Stimulated activated CD4-positive, alpha-beta T cell treated with anti-CD3 and anti-CD28 coated beads, Interleukin-15, amount 100 ng/mL, for 1 hour (primary cell): ENCODE measurements around the gene RASD1.

Source experiments
- DNase-seq, 2 donors: peaks; one replicate each; pipeline ENCODE4 v3.0.0-alpha.2; 2020; ENCODE audit warnings: low read depth in 1 of 2, low spot score in 1 of 2

Gene RASD1

DNA sequence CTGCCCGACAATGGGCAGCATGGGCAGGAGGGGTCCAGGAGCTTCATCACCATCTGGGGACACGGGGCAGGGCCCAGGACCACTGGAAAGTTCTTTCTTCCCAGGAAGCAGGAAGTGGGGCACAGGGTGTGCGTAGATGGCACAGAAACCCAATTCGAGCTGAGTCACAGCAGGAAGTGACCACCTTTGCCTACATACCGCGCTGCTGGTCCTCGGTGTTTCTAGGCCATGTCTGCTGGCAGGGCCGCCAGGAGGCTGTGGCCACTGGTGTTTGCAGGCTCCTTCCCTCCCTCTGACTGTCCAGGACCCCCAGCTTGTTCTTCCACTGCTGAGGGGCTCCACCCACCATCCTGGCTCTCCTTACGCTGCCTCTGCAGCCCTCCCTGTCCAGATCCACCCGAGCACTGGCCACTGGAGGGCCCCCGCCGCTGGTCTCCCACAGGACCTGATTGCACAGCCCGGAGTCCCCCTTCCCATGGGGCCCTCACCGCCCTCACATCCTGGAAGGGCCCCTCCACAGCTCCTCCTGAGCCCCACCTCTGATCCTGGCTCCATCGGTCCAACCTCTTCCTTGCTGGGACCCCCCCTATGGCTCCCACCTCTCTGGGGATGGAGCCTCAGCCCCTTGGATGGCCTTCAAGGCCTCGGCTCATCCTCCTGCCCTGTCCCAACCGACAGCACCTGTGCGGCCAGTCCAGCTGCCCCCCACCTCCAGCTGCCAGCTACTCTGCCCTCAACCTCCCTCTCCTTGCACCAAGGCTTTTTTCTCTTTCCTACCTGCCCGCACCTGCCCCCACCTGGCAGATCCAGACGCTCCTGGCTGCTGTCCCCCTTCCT, 14.5 kb upstream of the RASD1 start:
- DNase-seq = no peak

DNA sequence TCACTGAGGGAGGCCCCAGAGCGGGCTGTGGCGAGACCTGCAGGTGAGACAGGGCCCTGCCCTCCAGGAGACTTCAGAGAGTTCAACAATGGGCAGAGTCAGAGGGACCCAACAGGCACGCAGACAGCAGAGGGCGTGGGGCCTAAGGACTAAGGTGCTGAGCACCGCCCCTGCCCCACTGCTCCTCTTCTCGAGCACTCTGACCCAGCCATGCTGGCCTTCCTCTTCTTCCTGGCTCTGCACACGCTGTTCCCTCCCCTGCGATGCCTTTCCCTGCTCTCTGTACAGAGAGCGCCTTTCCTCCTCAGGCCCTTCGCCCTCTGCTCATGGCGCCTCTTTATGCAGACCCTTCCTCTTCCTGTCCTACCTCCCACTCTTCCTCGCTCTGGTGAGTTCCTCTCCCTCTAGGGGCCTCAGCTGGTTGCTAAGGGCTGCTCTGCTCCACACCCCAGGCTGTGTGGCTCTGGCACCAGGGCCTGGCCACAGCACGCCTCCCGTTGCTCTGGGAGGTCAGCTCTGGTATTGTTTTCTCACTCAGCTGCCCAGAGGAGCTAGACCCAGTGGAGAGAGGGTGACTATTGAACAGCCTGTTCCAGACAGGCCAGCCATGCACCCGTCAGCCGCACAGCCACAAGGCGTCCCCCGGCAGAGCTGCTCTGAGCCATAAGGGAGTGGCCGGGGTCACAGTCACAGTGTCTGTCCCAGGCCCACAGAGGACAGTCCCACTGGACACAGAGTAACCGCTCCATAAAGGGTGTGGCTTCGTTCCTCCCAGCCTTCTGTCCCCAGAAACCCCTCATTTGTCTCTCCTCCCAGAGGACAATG, 13.6 kb upstream of the RASD1 start:
- DNase-seq = no peak

DNA sequence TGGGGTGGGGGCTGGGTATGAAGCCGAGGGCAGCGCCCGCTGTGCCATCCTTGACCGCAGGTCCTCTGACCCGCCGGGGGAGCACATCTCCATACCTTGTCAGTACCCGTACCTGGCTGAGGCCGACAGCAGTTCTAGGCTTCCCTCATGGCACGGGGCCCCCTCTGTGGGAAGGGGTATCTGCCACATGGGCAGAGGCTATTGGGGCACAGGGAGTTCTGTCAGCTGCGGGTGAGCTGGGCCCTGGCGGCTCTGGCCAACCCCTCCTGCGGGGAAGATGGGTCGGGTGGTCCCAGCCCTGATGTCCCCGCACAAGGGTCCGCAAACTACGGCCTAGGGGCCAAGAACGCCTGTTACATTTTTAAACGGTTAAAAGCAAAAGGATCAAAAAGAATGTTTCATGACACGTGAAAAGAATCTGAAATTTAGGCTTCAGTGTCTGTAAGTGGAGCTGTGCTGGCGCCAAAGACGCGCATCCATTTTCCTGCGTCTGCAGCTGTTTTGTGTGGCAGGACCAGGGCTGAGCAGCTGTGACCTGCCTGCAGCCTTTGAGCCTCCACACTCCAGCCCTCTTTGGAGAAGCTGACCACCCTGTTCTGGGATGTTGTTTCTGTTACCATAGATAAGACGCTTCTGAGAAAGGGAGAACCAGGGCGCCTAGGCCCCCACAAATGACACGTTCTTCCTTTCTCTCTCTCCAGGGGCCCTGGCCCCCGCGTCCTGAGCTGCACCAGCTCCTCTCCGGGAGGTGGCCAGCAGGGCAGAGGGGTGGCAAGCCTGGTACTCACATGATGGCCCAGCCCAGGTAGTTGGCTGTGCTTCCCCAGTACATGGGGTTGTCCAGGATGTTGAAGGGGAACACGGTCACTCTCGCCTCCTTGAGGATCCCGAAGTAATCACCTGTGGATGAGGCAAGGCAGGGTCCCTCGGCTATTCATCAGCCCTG, 12.7 kb upstream of the RASD1 start:
- DNase-seq = no peak

DNA sequence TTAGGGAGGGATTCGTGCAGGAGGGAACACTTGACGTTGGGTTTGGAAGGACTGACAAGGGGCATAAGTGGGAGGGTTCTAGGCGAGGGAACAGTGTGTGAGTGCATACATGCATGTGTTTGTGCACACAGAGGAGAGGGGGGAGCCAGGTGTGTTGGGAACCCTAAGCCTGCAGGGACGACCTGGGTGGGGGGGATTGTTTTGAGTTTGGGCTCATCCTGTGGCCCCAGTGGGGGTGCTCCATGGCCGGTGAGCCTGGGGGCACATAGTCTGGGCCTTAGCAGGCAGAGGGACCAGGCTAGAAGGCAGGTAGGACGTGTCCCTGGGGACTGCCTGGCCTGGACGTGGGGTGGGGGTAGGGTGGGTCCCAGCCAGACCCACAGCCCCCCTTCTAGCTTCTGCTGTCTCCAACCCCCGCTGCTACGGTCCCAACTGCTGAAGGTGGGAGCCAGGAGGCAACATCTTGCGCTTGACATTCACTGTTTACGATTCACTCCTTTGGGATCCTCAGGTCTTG, 11.9 kb upstream of the RASD1 start:
- DNase-seq = no peak

DNA sequence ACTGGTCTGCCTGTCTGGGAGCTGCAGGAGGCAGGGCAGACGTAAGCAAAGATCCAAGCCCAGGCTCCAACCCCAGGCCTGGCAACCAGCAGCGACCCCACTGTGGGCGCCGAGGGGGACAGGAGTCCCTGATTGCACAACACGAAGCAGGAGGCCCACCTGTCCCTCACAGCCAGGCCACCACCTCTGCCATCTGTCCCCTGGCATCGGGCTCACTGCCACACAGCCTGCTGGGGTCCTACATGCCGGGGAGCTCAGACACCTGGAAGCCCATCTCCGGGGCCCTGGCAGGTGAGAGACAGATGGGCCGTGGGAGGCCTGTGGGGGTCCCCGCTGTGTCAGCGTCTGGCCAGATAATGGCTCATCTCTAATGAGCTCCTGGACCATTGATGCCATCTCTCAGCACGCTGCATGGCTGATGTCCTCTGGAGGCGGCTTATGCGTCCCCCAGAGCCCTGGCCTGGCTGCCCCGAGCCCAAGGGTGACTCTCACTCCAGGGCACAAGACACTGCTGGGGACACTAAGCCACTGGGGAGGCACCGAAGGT, 11.3 kb upstream of the RASD1 start:
- DNase-seq = no peak

DNA sequence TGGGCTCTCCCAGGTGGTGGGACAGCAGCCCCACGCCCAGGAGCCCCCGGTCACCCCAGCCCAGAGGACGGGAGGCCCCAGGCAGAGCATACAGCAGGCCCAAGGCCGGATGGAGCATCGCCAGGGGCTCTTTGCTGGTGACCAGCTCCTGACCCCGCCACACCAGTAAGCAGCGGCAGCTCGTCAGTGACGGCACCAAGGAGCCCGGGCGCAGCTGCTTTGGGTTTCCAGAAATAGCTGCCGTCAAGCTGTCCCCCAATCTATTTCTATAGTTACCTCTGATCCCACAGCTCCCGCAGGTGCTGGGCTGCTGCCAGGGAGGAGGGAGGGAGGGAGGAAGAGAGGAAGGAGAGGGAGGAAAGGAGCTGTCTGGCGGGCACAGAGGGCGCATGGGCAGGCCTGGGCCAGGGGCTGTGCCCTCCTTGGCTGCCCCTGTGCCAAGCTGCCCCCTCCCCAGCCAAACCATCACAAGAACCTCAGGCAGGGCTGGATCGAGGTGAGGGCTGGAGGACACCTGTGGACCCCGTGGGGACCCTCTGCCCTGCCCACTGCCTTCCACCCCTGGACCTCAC, 10.8 kb upstream of the RASD1 start:
- DNase-seq = no peak

DNA sequence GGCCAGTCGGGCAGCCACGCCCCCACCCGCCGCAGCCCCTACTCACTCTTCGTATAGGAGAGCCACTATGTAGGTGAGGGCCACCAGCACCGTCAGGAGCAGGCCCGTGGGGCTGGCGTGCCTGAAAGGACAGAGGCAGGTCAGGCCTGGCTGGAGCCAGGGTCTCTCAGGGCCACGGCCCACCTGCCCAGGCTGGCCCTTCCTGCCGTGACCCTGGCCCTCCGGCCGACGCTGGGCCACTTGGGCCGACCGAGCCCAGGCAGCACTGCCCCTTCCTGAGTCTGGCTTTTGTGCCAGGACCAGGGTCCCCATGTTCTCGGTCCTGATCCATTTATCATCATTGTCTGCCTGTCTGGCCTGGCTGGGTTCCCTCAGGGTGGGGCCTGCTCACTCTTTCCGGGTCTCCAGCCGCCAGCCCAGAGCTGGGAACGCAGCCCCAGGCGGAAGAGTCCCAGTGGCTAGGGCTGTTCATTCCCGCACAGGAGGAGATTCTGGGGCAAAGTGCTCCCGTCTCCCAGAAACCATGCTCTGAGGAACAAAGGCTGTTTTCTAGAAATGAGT, 10.1 kb upstream of the RASD1 start:
- DNase-seq = no peak

DNA sequence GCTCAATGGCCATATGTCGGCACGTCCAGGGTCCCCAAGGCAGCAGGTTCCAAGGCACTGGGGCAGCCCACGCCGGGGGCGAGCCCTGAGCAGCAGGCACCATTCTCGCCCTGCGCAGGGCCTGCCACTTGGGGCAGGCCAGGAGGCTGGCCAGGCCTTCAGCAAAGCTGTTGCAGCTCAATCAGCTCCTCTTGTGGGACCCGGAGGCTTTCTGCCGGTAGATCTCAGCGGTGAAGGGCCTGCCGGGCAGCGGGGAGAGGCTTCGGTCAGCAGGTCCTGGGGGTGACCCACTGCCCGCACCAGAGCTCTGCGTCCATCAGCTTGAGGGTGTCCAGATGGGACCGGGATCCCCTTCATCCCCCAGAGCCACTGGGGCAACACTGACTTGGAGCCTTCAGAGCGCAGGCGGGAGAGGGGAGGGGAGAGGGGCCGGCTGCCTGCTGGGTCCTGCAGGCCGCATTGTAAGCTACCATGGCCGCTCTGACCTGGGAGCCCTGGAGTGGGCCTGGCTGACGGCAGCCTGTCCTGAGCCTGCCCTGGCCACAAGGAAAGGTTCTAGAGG, 9.5 kb upstream of the RASD1 start:
- no peak for DNase-seq

DNA sequence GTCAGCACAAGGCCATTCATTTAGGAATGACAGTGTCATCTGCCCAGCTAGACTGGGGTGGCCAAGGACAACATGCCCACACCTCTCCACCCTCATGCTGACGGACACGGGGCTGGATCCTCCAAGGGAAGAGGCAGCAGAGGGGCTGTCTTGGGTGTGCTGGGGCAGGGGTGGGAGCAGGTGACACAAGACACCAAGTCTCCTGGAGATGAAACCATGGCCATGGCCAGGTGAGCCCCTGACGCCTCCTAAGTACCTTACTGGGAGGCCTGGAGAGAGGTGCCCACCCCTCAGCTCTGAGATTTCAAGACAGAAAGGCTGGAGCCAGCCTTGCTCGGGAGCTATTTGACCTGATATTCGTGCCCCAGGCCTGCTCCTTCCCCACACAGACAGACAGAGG, 9.0 kb upstream of the RASD1 start:
- DNase-seq = no peak

DNA sequence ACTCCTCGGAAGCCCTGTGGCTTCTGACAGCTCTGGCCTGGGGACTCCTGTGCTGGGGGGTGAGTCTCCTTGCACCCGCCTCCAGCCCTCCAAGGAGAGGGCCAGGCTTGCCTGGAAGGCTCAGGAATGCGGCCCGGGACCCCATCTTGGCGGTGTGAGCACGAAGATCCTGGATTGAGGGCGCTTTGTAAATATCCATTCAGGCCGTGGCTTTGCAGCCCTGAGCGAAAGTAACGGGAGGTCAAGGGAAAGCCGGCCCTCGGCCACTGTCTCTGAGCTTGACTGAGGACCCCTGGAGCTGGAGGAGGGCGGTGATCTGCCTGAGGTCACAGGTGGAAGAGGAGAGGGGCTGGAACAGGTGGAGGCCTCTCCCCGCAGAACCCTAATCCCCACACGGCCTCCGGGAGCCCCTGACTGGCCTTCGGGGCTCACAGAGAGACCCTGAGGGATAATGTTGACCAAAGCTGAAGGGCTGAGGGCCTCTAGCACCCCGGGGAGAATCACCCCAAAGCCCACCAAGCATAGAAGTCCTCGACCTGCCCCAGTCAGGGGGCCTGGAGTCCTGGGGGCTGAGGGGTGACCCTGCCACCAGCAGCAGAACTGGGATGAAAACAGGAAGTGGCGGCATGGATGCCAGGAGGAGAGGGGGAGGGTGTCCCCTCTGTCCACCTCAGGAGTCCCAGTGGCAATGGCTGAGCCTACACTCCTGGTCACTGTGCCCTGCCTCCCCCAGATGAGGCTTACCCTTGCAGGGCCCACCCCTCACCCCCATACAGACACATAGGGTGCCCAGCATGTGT, 8.3 kb upstream of the RASD1 start:
- no peak for DNase-seq

DNA sequence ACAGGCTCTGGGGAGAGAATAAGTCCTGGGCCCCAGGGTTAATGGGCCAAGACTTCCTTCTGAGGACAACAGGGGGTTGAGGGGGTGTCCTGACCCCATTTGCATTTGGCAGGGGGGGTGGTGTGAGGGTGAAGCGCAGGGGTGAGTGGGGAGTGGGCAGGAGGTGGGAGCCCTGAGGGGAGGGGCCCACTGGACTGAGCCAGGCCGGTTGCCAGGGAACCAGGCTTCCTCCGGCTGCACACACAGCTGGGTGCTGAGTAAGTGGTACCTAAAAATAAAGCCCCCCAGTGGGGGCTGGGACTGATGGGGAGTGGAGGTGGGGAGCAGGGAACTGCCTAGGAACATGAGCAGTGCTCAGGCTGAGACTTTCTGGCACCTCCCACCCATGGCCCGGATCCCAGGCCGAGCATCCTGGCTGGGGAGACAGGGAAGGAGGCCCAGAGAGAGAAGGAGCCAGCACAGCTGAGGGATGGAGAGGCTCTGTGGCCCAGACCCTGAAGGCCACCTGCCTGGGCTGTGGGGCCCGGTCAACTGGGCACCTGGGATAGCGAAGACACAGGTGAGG, 7.5 kb upstream of the RASD1 start:
- DNase-seq = no peak

DNA sequence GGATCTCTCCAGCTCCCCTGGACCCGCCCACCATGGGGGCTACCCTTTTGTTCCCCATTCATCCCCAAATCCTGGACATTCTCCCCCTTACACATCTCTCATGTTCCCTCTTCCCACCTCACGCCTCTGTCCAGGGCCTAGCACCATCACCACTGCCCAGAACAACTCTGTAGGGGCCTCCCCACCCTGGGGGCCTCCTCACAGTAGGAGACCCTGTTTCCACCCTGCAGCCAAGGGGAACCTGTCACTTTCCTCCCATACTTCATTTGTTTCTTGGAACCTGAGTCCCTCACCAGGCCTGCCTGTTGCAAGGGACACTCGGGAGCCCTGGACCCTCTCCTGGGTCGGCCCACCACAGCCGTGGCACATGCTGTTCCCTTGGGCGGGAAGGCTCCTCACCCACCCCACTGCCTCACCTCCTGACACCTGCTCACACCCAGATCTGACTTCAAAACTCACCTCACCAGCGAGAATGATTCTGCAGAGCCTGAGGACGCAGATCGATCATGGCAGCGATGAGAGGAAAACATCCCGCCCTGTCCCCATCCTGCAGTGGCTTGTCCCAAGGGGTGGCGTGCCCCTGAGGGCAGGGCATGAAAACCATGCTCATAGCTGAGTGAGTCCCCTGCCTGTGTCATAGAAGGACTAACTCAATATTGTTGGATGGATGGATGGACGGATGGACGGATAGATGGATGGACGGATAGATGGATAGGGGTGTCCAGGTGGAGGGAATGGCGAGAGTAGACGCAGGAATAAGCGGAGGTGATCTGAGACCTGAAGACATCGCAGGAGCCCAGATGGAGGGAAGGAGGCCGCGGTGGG, 6.8 kb upstream of the RASD1 start:
- DNase-seq = no peak

DNA sequence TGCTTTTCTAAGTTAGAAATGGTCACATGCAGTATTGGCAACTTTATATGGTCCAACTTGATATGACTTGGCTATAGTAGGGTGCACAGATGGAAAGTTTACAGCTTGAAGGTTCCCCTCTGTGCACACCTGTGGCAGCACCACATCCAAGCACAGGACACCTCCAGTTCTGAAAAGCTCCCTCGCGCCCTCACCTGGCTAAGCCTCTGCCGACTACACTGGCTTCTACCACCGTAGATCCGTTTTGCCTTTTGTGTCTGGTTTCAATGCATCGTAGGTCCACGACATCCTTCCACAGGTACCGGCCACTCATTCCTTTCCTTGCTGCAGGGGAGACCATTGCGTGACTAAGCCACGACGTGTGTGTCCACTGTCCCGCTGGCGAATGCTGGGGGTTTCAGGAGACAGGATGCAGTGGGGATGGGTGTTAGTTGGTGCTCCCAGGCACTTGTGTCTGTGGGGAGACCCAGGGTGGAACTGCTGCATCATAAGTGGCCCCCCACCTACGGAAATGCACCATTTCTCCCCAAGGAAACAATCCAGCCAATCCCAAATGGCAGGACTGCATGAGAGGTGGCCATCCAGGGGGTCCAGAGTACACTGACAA, 4.9 kb upstream of the RASD1 start:
- no peak for DNase-seq

DNA sequence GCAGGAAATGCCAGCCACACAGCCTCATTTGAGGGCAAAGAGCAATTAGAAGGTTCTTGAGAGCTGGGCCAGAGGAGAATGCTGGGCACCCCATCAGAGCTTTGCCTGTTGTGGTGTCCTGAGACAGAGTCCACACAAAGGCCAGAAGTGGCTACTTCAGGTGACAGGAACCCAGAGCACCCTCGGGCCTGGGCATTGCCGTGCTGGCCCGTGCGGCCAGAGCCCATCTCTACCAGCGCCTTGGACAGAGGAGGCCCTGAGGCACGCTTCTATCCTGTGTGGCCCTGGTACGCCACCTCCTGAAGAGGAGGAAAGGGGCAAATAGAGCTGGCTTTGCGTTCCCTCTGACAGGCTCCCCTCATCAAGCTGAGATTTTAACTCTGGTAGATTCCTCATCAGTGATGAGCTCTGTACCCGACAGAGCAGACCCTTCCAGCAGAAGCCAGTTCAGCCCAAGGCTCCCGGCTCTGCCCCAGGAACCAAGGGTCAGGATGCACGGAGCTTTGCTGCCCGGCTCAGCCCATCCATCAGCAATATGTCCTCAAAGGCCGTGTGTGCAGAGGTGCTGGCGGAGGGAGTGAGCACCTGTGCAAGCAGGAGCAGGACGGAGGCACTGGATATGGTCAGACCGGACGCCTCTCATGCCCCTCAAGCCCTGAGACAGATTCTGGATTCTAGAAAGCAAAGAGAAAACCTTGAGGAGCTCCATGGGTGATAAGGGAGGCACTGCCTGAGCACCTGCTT, 3.4 kb upstream of the RASD1 start:
- DNase-seq = no peak

DNA sequence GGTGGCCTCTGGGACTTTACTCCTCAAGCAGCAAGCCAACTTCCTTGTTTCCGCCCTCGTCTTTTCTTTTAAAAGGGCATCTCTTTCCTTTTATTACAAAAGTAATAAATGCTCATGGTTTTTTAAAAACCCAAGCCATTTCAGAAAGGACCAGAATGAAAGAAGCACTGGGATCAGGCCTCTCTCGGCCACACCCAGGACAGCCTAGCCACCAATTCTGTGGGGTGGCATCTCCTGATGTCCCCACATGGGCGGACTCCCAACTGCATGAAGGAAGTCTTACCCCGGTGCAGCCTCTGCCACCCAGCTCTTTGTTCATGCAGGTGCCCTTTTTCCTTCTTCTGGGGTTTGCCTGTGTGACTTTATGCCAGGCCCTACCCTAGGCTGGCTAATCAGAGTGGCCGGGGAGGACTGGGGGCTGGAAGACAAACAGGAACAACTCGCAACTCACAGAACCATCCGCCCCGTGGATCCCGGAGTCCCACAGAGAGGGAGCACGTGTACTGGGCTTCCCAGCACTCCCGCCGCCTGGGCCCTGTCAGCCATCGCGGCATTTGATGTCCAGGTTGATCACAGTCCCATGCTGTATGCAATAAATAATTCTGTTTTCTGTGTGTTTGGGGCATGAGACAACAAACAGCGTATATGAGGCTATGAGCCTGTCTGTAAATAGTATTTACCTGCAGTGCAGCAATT, 2.6 kb upstream of the RASD1 start:
- no peak for DNase-seq

DNA sequence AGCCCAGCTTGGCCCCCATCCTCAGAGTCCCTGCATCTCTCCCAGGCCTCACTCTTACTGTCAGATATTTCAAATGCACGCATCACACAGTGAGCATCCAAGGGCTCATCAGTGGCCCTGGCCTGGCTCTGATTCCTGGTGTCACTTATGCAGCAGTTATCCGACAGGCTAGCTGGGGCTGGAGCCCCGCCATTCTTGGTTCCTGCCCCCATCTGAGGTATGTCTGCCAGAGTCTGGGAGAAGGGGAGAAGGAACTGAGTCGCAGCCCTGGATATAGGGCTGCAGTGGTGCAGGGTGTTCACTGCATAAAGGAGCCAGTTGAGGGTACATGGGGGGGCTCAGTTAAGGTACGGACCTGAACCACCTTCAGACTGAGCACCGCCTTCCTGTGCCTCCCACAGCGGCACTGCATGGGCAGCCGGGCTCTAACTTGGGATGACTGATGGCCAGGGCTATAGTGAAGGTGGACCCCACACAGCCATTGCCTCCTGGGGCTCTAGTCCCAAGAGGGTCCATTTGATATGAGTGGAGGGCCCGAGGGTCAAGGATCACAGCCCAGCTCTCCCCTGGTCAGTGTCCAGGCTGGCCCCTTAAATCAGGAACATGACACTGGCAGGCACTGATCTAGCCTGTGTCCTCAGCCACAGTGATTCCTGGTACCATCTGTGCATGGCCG, 1.8 kb upstream of the RASD1 start:
- DNase-seq = no peak
